ENCODE results near the gene EMB.

Gene EMB

GRCh38 chr5:50359187-50359586 is 81.9 kb downstream of the EMB start:
- Histone ChIP-seq H3K4me3 (ENCODE audit: low read length) (no peak overlapping the region), H3K9ac (ENCODE audit: low read length) (no peak overlapping the region), H3K9me3 (ENCODE audit: control insufficient read depth, low read length) (no peaks in the 10 kb centered on the region), H3K36me3 (ENCODE audit: control insufficient read depth, insufficient read depth, low read length) (no peaks in the 10 kb centered on the region), H3K4me1 (ENCODE audit: control insufficient read depth, insufficient read depth, low read length) (no peaks in the 10 kb centered on the region), H3K27me3 (ENCODE audit: control insufficient read depth, insufficient read depth, low read length) (no peaks in the 10 kb centered on the region)

GRCh38 chr5:50352382-50352781 is 88.7 kb downstream of the EMB start:
- H3K27me3 ChIP-seq (ENCODE audit: control insufficient read depth, insufficient read depth, low read length): no peaks in the 10 kb centered on the region
- H3K9me3 ChIP-seq (ENCODE audit: control insufficient read depth, low read length): no peaks in the 10 kb centered on the region
- no peaks in the 10 kb centered on the region for H3K4me1 ChIP-seq (ENCODE audit: control insufficient read depth, insufficient read depth, low read length)
- no peak overlapping the region for H3K4me3 ChIP-seq (ENCODE audit: low read length)
- no peaks in the 10 kb centered on the region for H3K36me3 ChIP-seq (ENCODE audit: control insufficient read depth, insufficient read depth, low read length)
- no peak overlapping the region for H3K9ac ChIP-seq (ENCODE audit: low read length)
